ENCODE data around the gene C4orf51. TPM values are rescaled to one million over a fixed set of nuclear protein-coding genes. Genes with fewer than 3 reads are reported as not detected.
A peak's percentile ranks its signal among the peaks of the same experiment; 100 is the strongest.
"Not testable (repeated sequence)": the region's sequence is repeated elsewhere in the genome, so short reads cannot be mapped to it uniquely, and the experiment has no call there.

C4orf51 gene
- total RNA-seq = not detected
- long read RNA-seq = 0 reads

DNA sequence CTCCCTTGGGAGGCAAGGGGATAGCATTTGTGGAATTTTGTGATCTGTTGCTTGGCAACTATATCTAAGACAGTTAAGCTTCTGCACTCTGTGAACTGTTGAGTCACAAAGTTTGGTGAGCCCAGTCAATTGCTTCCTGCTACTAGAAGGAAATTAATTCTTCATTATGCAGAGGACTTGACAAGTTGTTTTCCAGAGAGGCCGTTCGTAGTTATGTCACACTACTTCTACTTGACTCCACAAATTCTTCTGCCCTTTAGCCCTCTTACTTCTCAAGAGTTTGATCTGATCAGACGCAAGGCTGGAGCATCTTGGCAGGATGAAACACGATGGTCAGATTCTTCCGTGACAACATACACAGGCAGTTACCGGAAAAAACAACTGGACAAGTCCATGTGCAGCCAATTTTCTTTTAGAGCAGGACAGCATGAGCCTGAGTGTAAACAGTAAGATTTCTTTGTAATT lies at the start of gene C4orf51:
TSS of gene C4orf51 (plus strand) at position 156 of the 465 bp plus-strand sequence. CDS start at position 214, 58 bp downstream.
- ATAC-seq (ENCODE audit: poor library complexity) = peak; percentile 71
- intact Hi-C loops (cut with DNase I) = no loop called here
- DNase-seq = no peak

- intact Hi-C loops (cut with DNase I) = no loop called here
- no peak for DNase-seq
- ATAC-seq (ENCODE audit: poor library complexity) = no peak
Measured at GRCh38 chr4:145635117-145635516, 44.8 kb upstream of the C4orf51 start.

- intact Hi-C loops (cut with DNase I) = no loop called here
- no peak for DNase-seq
Measured at GRCh38 chr4:145635630-145636029, 44.3 kb upstream of the C4orf51 start.

DNA sequence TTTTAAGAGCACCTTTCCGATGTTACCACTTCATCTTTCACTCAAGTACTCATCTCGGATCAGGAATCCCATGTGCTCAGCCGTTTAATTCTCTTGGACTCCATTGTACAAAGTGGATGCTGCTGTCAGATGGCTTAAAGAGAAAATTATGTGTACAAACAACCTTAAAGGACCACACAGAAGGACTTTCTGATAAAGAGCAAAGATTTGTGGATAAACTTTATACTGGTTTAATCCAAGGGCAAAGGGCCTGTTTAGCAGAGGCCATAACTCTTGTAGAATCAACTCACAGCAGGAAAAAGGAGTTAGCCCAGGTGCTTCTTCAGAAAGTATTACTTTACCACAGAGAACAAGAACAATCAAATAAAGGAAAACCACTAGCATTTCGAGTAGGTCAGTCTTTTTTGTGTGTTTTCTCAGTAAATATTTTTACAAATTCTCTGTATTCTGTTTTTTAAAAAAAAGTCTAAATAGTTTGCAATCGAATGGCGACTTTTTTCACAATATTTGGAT lies 40.7 kb upstream of the C4orf51 start:
- intact Hi-C loops (cut with DNase I) = no loop called here
- DNase-seq (no peak), ATAC-seq (ENCODE audit: poor library complexity) (no peak)

More at GRCh38 chr4:145635630-145636029, 44.3 kb upstream of the C4orf51 start:
- ATAC-seq (ENCODE audit: poor library complexity) = no peak

GRCh38 chr4:145640236-145640635 lies 39.7 kb upstream of the C4orf51 start:
- intact Hi-C loops (cut with DNase I); DNase-seq: not testable (repeated sequence)
- ATAC-seq (ENCODE audit: poor library complexity) = peak; percentile 68

- DNase-seq = no peak
- intact Hi-C loops (cut with DNase I) = no loop called here
- ATAC-seq (ENCODE audit: poor library complexity) = no peak
Measured at GRCh38 chr4:145643295-145643694, 36.7 kb upstream of the C4orf51 start.

DNA sequence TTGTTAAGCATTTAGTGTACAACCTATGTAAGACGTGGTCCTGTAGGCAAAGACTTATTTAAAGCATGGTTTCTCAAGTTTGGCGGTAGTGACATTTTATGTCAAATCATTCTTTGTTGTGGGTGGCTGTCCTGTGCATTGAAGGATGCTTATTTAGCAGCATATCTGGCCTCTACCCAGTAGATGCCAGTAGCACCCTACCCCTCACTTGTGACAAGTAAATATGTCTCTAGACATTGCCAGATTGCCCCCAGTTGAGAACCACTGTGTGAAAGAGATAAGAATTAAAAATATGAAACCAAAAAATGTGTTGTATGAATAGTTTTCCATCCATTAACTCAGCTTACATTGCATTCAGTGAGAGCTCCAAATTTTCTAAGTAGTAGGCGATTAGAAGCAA lies 35.2 kb upstream of the C4orf51 start:
- no peak for ATAC-seq (ENCODE audit: poor library complexity)
- intact Hi-C loops (cut with DNase I) = no loop called here
- DNase-seq = no peak

DNA sequence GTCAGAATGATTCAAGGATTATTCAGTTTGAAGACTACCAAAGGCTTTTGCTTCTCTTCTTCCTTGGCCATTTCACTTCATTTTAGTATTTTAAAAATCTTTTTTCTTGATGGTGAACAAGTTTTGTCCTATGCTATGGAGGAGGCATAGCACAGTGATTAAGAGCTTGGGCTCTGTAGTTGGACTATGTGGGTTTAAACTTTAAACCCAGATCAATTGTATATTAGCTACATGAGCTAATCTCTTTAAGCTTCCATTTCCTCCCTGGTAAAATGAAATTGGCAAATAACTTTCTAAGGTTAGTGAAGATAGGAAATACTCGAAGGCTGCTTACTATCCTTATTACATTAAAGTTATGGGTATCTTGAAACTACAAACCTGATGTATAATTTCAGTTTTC lies 23.8 kb upstream of the C4orf51 start:
- ATAC-seq (ENCODE audit: poor library complexity) = no peak
- intact Hi-C loops (cut with DNase I) = no loop called here

GRCh38 chr4:145660064-145660463 lies 19.9 kb upstream of the C4orf51 start:
- no peak for DNase-seq
- intact Hi-C loops (cut with DNase I) = no loop called here
- ATAC-seq (ENCODE audit: poor library complexity) = no peak

More for the DNA sequence above, 23.8 kb upstream of the C4orf51 start:
- no peak for DNase-seq

- intact Hi-C loops (cut with DNase I) = no loop called here
- DNase-seq (no peak), ATAC-seq (ENCODE audit: poor library complexity) (peak; percentile 85)
Measured at GRCh38 chr4:145663194-145663593, 16.8 kb upstream of the C4orf51 start.

DNA sequence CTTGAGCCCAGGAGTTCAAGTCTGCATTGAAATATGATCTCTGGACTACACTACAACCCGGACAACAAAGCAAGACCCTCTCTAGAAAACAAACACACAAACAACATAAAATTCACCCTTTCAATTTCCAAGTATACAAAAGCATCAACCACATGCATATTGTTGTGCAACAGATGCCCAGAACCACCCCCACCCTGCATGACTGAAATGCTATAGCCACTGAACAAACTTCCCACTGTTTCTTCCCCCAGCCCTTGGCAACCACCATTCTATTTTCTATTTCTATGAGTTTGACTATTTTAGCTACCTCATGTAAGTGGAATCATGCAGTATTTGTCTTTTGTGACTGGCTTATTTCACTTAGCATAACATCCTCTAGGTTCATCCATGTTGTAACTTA lies 14.2 kb upstream of the C4orf51 start:
- ATAC-seq (ENCODE audit: poor library complexity) (no peak), DNase-seq (no peak)
- intact Hi-C loops (cut with DNase I) = no loop called here

- DNase-seq (no peak), ATAC-seq (ENCODE audit: poor library complexity) (no peak)
- intact Hi-C loops (cut with DNase I) = no loop called here
Measured at GRCh38 chr4:145670422-145670821, 9.5 kb upstream of the C4orf51 start.

GRCh38 chr4:145679520-145679919 lies 426 bp upstream of the C4orf51 start:
- ATAC-seq (ENCODE audit: poor library complexity) (peak; percentile 89), DNase-seq (peak; percentile 46)
- intact Hi-C loops (cut with DNase I) = no loop called here

- DNase-seq = no peak
- intact Hi-C loops (cut with DNase I) = no loop called here
- ATAC-seq (ENCODE audit: poor library complexity) = no peak
Measured at GRCh38 chr4:145680902-145681301, 956 bp downstream of the C4orf51 start.

GRCh38 chr4:145681518-145681917 lies 1.6 kb downstream of the C4orf51 start:
- DNase-seq (no peak), ATAC-seq (ENCODE audit: poor library complexity) (peak; percentile 82)
- intact Hi-C loops (cut with DNase I) = no loop called here

- intact Hi-C loops (cut with DNase I) = no loop called here
- DNase-seq (no peak), ATAC-seq (ENCODE audit: poor library complexity) (no peak)
Measured at GRCh38 chr4:145681956-145682355, 2.0 kb downstream of the C4orf51 start.

DNA sequence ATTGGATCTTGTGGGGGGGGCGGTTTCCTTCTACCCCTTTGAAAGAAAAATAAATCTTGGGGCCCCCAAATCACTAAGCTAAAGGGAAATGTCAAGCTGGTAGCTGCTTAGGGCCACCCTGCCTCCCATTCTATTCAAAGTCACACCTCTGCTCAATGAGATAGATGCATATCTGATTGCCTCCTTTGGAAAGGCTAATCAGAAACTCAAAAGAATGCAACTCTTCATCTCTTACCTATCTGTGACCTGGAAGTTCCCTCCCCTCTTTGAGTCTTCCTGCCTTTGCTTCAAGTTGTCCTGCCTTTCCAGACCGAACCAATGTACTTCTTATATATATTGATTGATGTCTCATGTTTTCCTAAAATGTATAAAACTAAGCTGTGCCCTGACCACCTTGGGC lies 7.0 kb downstream of the C4orf51 start:
- ATAC-seq (ENCODE audit: poor library complexity) = no peak
- intact Hi-C loops (cut with DNase I) = no loop called here
- no peak for DNase-seq

DNA sequence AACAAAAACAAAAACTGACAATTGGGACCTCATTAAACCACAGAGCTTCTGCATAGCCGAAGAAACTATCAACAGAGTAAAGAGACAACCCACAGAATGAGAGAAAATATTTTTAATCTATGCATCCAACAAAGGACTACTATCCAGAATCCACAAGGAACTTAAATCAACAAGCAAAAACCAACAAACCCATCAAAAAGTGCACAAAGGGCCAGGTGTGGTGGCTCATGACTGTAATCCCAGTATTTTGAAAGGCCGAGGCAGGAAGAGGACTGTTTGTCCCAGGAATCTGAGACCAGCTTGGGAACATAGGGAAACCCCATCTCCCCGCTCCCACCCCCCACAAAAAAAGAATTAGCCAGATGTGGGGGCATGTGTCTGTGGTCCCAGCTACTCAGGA lies 10.7 kb downstream of the C4orf51 start:
- intact Hi-C loops (cut with DNase I) = no loop called here
- ATAC-seq (ENCODE audit: poor library complexity) (no peak), DNase-seq (no peak)

DNA sequence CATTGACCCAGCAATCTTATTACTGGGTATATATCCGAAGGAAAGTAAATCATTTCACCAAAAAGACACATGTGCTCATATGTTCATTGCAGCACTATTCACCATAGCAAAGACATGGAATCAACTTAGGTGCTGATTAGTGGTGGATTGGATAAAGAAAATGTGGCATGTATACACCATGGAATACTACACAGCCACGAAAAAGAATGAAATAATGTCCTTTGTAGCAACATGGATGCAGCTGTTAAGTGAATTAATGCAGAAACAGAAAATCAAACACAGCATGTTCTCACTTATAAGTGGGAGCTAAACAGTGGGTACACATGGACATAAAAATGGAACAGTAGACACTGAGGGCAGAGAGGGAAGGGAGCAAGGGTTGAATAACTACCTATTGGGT lies 11.5 kb downstream of the C4orf51 start:
- intact Hi-C loops (cut with DNase I); ATAC-seq (ENCODE audit: poor library complexity); DNase-seq: not testable (repeated sequence)

DNA sequence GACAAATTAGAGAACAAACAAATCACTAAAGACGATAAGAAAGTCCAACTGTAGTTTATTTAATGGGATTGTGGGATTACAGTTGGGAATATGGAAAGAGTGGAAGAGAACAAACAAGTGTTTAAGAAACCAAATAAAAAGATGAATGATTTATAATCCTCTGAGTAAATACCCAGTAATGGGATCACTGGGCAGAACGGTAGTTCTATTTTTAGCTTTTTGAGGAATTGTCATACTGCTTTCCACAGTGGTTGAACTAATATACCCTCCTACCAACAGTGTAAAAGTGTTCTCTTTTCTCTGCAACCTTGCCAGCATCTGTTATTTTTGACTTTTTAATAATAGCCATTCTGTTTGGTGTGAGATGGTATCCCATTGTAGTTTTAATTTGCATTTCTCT lies 15.0 kb downstream of the C4orf51 start:
- ATAC-seq (ENCODE audit: poor library complexity) = no peak
- no peak for DNase-seq
- intact Hi-C loops (cut with DNase I) = no loop called here

DNA sequence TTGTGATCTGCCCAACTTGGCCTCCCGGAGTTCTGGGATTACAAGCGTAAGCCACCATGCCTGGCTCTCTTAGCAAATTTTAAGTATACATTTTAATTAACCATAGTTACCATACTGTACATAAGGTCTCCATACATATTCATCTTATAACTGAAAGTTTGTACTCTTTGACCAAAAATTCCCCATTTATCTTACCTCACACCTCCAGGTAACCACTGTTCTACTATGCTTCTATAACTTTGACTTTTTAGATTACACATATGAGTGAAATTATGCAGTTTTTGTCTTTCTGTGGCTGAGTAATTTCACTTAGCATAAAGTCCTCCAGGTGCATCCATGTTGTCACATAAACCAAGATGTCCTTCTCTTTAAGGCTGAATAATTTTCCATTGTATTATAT lies 17.4 kb downstream of the C4orf51 start:
- intact Hi-C loops (cut with DNase I) = no loop called here
- ATAC-seq (ENCODE audit: poor library complexity) (no peak), DNase-seq (no peak)
